ENCODE results near the gene TMSB4X.

The TMSB4X gene

DNA sequence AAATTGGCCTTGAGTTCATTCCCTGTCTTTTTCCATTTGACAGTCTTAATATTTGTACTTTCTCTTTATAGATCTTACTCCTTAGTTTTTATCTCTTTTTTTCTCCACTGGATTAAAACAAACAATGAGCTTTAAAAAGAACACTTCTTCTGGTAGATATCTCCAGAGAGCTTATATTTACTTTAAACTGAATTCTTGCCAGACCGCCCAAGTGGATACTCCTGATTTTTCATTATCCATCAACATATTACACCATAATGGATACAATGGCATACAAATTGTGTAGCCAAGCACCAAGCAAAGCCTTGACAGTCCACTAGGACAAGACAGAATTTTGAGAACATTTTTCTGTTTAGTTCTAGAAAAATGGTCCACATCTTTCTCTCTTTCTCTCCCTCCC is 18.9 kb downstream of the TMSB4X start:
- Histone ChIP-seq H3K9me3 (ENCODE audit: low read depth, low read length) (no peaks in the 10 kb centered on the region), H3K27ac (no peak overlapping the region), H3K9ac (ENCODE audit: insufficient read length) (no peak overlapping the region), H3K36me3 (ENCODE audit: insufficient read depth, low read length) (no peaks in the 10 kb centered on the region), H3K4me3 (no peak overlapping the region)
- no peak for DNase-seq (ENCODE audit: low read depth, low spot score)
- no peak for TF ChIP-seq POLR2AphosphoS5 (IDR thresholded peaks at IDR 0.05; ENCODE audit: borderline replicate concordance, low read depth, low read length)
- no peak for TF ChIP-seq EZH2 (IDR thresholded peaks at IDR 0.05)
- no peak for TF ChIP-seq FOXP2 (optimal IDR thresholded peaks at IDR 0.05; ENCODE audit: control extremely low read depth, extremely low read length, insufficient read depth)

DNA sequence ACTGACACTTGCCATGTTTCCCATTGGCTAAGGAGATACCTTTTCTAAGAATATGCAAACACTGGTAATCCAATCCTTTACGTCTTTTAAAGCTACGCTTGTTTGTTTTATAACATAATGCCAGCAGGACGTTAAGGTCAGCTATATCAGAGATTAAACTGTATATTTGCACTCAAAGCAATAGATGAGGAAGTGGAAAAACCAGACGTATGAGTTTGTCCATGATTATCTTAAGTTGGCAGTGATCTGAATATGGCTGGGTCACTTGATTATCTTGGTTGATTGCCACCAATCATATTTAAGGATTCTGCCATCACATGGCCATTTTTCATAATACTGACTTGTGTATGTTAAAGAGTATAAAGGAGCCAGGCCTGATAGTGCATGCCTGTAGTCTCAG is 19.4 kb downstream of the TMSB4X start:
- no peak overlapping the region for H3K27ac ChIP-seq
- H3K36me3 ChIP-seq (ENCODE audit: insufficient read depth, low read length): no peaks in the 10 kb centered on the region
- H3K9ac ChIP-seq (ENCODE audit: insufficient read length): no peak overlapping the region
- DNase-seq (ENCODE audit: low read depth, low spot score): no peak
- TF ChIP-seq POLR2AphosphoS5 (IDR thresholded peaks at IDR 0.05; ENCODE audit: borderline replicate concordance, low read depth, low read length) (no peak), EZH2 (IDR thresholded peaks at IDR 0.05) (no peak), FOXP2 (optimal IDR thresholded peaks at IDR 0.05; ENCODE audit: control extremely low read depth, extremely low read length, insufficient read depth) (no peak)
- H3K4me3 ChIP-seq: no peak overlapping the region
- no peaks in the 10 kb centered on the region for H3K9me3 ChIP-seq (ENCODE audit: low read depth, low read length)

DNA sequence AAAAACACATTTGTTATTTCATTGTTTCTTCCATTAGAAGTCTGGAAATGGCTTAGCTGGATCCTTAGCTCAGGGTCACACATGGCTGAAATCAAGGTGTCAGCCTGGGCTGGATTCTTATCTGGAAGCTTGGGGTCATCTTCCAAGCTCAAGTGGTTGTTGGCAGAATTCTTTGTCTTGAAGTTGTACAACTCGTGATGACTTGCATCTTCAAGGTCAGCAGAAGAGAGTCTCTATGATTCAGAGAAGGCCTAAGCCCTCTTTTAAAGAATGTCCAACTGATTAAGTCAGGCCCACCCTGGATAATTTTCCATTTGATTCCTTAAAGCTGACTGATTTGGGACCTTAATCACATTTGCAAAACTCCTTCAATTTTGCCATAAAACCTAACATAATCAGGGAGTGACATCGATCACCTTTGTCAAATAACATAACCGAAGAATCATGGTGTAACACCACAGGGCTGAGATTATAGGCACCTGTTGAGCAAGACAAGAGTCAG is 22.1 kb downstream of the TMSB4X start:
- H3K36me3 ChIP-seq (ENCODE audit: insufficient read depth, low read length): no peaks in the 10 kb centered on the region
- TF ChIP-seq POLR2AphosphoS5 (IDR thresholded peaks at IDR 0.05; ENCODE audit: borderline replicate concordance, low read depth, low read length): no peak
- TF ChIP-seq EZH2 (IDR thresholded peaks at IDR 0.05): no peak
- no peak for TF ChIP-seq FOXP2 (optimal IDR thresholded peaks at IDR 0.05; ENCODE audit: control extremely low read depth, extremely low read length, insufficient read depth)
- H3K4me3 ChIP-seq: no peak overlapping the region
- no peak for DNase-seq (ENCODE audit: low read depth, low spot score)
- no peak overlapping the region for H3K9ac ChIP-seq (ENCODE audit: insufficient read length)
- H3K9me3 ChIP-seq (ENCODE audit: low read depth, low read length): no peaks in the 10 kb centered on the region
- no peak overlapping the region for H3K27ac ChIP-seq

DNA sequence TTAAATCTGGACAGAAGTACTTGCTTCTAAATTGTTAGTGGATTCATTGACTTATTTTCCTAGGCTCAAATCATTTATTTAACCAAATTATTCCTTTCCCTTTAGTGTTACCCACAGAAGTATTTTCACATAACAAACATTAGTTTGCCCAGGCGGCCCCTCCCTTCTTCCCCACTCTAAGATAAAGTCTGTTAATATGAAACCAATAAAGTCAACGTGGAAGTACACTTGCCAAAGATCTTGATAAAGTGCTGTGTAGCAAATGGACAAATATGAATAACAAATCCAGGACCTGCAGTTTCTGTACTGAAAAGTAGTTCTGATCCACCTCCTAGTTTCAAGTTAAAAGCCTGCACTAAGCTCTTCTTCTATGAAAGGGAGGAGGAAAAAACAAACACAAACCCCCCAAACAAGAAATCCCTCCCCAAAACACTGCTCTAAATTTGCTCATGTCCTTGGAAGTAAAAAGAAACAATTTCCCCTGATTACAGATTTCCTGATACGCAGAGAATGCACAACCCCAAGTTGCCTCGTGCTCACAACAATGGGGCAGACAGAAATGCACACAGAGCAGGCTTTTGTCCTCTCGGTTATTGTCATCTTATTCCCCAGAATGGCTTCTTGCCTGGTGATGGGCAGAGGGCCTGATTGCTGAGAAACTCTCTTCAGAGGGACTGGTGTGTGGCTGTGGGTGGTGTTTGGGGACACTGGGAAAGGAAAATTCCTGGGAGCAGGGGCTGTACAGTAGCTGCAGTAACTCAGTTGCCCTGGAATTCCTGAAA is 23.2 kb downstream of the TMSB4X start:
- no peak for TF ChIP-seq FOXP2 (optimal IDR thresholded peaks at IDR 0.05; ENCODE audit: control extremely low read depth, extremely low read length, insufficient read depth)
- no peak for TF ChIP-seq POLR2AphosphoS5 (IDR thresholded peaks at IDR 0.05; ENCODE audit: borderline replicate concordance, low read depth, low read length)
- no peak for TF ChIP-seq EZH2 (IDR thresholded peaks at IDR 0.05)
- Histone ChIP-seq H3K4me3 (no peak overlapping the region), H3K9ac (ENCODE audit: insufficient read length) (no peak overlapping the region), H3K36me3 (ENCODE audit: insufficient read depth, low read length) (no peaks in the 10 kb centered on the region), H3K9me3 (ENCODE audit: low read depth, low read length) (no peaks in the 10 kb centered on the region), H3K27ac (no peak overlapping the region)
- no peak for DNase-seq (ENCODE audit: low read depth, low spot score)

DNA sequence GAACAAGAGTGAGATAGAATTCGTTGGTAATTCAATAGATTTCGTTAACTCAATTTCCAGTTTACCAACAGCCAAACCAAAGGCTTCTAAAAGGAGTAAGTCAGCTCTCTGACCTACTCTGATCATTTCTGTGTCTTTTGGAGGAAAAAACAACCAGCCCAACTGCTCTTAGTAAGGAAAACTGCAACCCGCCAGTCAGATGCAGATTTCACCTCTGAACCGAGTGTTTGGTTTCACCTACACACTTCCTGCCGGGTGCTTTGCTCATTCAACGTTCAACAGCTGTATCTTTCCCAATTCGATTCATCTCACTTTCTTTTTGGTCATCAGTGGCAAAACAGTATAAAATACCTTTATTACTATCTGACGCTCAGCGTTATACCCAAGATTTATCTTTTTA is 24.5 kb downstream of the TMSB4X start:
- H3K9ac ChIP-seq (ENCODE audit: insufficient read length): no peak overlapping the region
- DNase-seq (ENCODE audit: low read depth, low spot score): no peak
- no peak overlapping the region for H3K4me3 ChIP-seq
- TF ChIP-seq FOXP2 (optimal IDR thresholded peaks at IDR 0.05; ENCODE audit: control extremely low read depth, extremely low read length, insufficient read depth) (no peak), EZH2 (IDR thresholded peaks at IDR 0.05) (no peak), POLR2AphosphoS5 (IDR thresholded peaks at IDR 0.05; ENCODE audit: borderline replicate concordance, low read depth, low read length) (no peak)
- no peak overlapping the region for H3K27ac ChIP-seq
- H3K9me3 ChIP-seq (ENCODE audit: low read depth, low read length): no peaks in the 10 kb centered on the region
- no peaks in the 10 kb centered on the region for H3K36me3 ChIP-seq (ENCODE audit: insufficient read depth, low read length)

DNA sequence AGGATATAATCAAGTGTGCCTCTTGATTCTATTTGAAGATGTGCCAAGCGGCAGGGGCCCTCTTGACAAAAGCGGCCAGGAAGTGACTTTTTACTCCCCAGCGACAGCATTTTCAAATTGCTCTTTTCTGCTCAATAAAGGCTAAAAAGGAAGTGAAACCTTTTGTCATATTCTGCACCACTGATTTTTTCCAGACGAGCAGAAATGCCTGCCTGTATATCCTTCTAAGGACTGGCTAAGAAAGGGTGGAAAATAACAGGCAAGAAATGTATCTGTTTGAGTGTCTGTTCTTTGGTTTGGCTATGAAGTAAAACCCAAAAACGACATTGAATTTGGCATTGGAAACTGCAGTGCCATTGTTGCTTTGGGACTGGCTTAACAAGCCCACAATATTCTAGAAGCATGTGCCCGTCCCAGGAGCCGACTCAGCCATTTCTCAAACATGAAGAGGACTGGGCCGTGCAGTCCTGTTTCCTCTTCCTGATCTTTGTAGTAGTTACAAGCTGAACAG is 25.4 kb downstream of the TMSB4X start:
- no peak overlapping the region for H3K9ac ChIP-seq (ENCODE audit: insufficient read length)

DNA sequence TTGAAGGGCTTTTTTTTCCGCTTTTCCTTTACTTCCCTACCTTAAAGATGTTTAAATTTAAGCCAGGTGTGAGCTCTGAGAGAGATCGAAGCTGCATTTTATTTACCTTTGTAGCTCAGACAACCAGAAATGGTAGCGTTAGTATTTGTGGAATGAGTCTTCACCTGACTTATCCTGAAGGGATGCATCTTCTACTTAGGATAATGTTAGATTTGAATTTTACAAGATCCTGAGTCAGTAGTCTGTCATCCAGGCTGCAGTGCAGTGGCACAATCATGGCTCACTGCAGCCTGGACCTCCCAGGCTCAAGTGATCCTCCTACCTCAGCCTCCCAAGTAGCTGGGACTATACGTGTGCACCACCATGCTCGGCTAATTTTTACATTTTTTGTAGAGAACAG is 26.2 kb downstream of the TMSB4X start:
- TF ChIP-seq FOXP2 (optimal IDR thresholded peaks at IDR 0.05; ENCODE audit: control extremely low read depth, extremely low read length, insufficient read depth) (no peak), EZH2 (IDR thresholded peaks at IDR 0.05) (no peak), POLR2AphosphoS5 (IDR thresholded peaks at IDR 0.05; ENCODE audit: borderline replicate concordance, low read depth, low read length) (no peak)
- DNase-seq (ENCODE audit: low read depth, low spot score): no peak
- H3K4me3 ChIP-seq: no peak overlapping the region
- no peaks in the 10 kb centered on the region for H3K36me3 ChIP-seq (ENCODE audit: insufficient read depth, low read length)
- H3K9me3 ChIP-seq (ENCODE audit: low read depth, low read length): no peaks in the 10 kb centered on the region
- H3K27ac ChIP-seq: no peak overlapping the region
- H3K9ac ChIP-seq (ENCODE audit: insufficient read length): no peak overlapping the region

More for the DNA sequence above, 25.4 kb downstream of the TMSB4X start:
- DNase-seq (ENCODE audit: low read depth, low spot score): no peak
- H3K27ac ChIP-seq: no peak overlapping the region
- no peaks in the 10 kb centered on the region for H3K9me3 ChIP-seq (ENCODE audit: low read depth, low read length)
- no peak for TF ChIP-seq POLR2AphosphoS5 (IDR thresholded peaks at IDR 0.05; ENCODE audit: borderline replicate concordance, low read depth, low read length)
- no peak for TF ChIP-seq FOXP2 (optimal IDR thresholded peaks at IDR 0.05; ENCODE audit: control extremely low read depth, extremely low read length, insufficient read depth)
- H3K4me3 ChIP-seq: peak overlapping the region; percentile 58
- H3K36me3 ChIP-seq (ENCODE audit: insufficient read depth, low read length): no peaks in the 10 kb centered on the region

DNA sequence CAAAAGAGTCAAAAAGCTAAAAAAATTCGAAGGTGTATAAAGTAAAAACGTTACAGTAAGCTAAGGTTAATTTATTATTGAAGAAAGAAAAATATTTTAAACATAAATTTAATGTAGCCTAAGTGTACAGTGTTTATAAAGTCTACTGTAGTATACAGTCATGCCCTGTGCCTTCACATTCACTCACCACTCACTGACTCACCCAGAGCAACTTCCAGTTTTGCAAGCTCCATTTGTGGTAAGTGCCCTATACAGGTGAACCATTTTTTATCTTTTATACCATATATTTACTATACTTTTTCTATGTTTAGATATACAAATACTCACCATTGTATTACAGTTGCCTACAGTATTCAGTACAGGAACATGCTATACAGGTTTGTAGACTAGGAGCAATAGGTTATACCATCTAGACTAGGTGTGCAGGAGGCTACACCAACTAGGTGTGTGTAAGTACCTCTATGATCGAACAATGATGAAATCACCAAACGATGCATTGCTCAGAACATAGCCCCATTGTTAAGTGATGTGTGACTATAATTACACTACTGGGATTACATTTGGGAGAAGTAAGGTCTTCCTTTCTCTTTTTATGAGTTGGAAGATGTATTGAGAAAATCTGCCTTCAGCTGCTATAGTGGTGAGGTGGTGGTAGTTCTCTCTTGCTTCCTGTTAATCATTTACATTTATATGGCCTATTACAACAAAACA is 27.2 kb downstream of the TMSB4X start:
- DNase-seq (ENCODE audit: low read depth, low spot score): no peak
- no peaks in the 10 kb centered on the region for H3K36me3 ChIP-seq (ENCODE audit: insufficient read depth, low read length)
- no peak overlapping the region for H3K4me3 ChIP-seq
- TF ChIP-seq EZH2 (IDR thresholded peaks at IDR 0.05) (no peak), FOXP2 (optimal IDR thresholded peaks at IDR 0.05; ENCODE audit: control extremely low read depth, extremely low read length, insufficient read depth) (no peak), POLR2AphosphoS5 (IDR thresholded peaks at IDR 0.05; ENCODE audit: borderline replicate concordance, low read depth, low read length) (no peak)
- no peak overlapping the region for H3K9ac ChIP-seq (ENCODE audit: insufficient read length)
- H3K27ac ChIP-seq: no peak overlapping the region
- no peaks in the 10 kb centered on the region for H3K9me3 ChIP-seq (ENCODE audit: low read depth, low read length)
